DND-41 (cell line): ENCODE results near the gene CPEB1.

Source experiments
- CTCF ChIP-seq: IDR thresholded peaks from 2 replicates; pipeline ENCODE4 v1.5.1; 2012; ENCODE audit warnings: borderline replicate concordance, low read length, moderate library complexity, mild to moderate bottlenecking; ENCODE audit not compliant: poor library complexity, severe bottlenecking; ENCODE audit errors: extremely low read depth
- EZH2 ChIP-seq: IDR thresholded peaks from 3 replicates; pipeline ENCODE4 v1.6.1; 2012; ENCODE audit warnings: borderline replicate concordance, low read depth, mild to moderate bottlenecking, moderate library complexity, low read length, inconsistent platforms; ENCODE audit not compliant: severe bottlenecking

GRCh38 chr15:82625136-82625535 lies 22.0 kb downstream of the CPEB1 start:
- TF ChIP-seq EZH2 (no peak), CTCF (no peak)
